GM19043 (cell line): ENCODE results near the gene PYGB.

Experiments used
- ATAC-seq: cut with Tn5 transposase; IDR thresholded peaks from one replicate; pipeline ENCODE4 v1.9.1; 2021; ENCODE audit warnings: low read depth; ENCODE audit not compliant: unreplicated experiment

PYGB gene

DNA sequence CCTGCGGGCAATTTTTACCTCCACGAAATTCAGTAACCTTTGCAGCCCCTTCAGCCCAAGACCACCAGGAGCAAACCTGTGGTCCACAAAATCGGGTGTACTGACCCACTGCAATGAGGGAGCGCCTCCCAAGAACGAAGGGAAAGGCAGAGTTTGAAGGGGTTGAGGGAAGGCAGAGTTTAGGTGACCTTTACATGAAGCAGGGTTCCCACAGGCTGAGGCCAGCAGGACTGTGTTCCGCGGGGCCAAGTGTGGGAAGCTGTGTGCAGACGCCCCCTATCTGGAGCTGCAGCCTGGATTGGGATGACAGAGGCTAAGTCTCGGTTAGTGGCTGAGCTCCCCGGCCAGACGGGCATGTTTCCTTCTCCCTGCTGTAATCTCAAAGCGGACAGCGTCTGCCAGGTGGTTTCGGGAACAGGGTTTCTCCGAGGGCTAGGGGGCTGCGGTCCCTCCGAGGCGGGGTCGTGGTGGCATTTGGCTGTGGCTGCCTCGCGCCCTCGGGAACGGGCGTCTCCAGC is 826 bp upstream of the PYGB start:
- no peak for ATAC-seq

- ATAC-seq: peak; percentile 25
These were observed 348 bp upstream of the PYGB start for GRCh38 chr20:25247518-25247955.

DNA sequence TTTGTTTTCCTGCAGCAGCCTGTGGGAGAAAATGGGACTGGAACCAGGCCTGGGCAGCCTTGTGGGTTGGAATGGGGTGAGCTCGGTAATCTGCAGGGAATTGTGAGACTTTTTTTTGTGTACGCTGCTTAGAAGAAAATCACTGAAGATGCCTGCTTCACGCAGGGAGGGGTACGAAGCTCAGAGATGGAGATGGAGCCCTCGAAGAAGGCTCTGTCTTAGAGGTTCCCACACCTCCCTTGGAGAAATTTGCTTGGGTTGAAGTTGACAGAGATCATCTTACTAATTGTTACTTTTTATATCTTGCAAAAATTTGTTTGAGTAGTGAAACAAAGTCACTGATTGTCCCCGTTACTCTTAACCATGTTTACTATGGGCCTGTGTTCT is 894 bp downstream of the PYGB start:
- no peak for ATAC-seq

- ATAC-seq: no peak
These were observed 1.5 kb downstream of the PYGB start for GRCh38 chr20:25249198-25249931.

- no peak for ATAC-seq
These were observed 2.6 kb downstream of the PYGB start for GRCh38 chr20:25250508-25250907.

DNA sequence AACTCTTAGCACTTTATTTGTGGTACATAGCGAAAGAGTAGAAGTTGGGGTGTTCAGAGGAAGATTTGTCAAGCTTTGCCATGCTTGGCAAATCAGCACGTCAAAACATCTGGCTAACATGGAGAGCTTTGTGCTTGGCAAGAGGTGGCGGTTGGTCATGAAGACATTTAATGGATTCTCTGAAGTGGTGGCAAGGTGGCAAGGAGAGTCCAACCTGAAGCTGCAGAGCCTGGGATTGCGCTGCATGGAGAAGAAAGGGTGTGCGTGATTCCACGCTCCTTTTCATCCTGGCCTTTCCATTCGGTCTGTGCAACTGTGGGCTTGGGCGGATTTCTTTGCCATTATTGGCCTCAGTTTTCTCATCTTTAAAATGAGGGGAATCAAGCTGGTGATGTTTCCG is 3.1 kb downstream of the PYGB start:
- ATAC-seq: no peak

- ATAC-seq: no peak
These were observed 3.7 kb downstream of the PYGB start for GRCh38 chr20:25251558-25251957.

- ATAC-seq: no peak
These were observed 4.4 kb downstream of the PYGB start for GRCh38 chr20:25252230-25252651.

GRCh38 chr20:25252686-25253421 is 5.0 kb downstream of the PYGB start:
- no peak for ATAC-seq

DNA sequence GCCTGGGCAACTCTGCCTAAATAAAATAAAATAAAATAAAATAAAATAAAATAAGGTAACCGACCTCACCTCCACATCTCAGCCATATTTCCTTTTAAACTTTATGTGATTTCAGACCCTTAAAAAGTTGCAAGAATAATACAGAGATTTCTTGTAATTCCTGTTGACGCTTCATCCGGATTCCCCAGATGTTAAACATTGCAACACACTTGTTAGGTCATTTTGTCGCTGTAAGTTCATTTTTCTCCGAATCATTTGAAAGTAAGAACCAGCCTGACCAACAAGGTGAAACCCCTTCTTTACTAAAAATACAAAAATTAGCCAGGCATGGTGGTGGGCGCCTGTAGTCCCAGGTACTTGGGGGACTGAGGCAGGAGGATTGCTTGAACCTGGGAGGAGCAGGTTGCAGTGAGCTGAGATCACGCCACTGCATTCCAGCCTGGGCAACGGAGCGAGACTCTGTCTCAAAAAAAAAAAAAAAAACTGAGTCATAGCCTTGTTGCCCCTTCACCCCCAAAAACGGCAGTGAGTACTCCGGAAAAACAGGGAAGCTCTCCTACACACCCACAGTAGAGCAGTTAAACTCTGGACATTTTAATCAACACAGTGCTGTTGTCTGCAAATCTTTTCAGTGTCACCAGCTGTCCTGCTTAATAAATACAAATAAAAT is 5.9 kb downstream of the PYGB start:
- ATAC-seq: no peak

GRCh38 chr20:25254571-25254970 is 6.7 kb downstream of the PYGB start:
- ATAC-seq: no peak

GRCh38 chr20:25254986-25255680 is 7.2 kb downstream of the PYGB start:
- no peak for ATAC-seq

DNA sequence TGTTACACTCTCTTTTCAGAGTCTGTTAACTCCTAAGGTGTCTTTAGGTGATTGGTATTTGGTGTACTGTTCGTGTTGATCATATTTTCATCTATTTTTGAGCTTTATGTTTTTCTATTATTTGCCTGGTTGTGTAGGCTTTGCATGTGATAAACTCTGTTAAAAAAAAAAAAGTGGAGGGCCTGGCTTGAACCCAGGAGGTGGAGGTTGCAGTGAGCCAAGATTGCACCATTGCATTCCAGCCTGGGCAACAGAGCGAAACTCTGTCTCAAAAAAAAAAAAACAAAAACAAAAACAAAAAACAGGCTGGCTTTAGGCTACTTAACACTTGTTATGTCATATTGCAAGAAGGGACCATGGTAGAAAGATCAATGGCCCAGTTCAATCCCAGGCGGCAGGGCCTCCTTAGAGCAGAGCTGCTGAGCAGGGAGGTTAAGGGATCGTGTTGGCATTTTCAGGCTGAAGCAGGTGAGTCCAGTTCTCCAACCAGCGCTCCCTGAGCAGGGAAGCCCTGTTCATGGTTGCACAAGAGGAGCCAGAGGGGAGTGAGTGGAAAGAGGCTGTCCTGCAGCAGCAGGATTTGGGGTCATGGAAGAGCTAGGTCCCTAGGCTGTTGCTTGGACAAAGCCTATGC is 8.5 kb downstream of the PYGB start:
- ATAC-seq: no peak

DNA sequence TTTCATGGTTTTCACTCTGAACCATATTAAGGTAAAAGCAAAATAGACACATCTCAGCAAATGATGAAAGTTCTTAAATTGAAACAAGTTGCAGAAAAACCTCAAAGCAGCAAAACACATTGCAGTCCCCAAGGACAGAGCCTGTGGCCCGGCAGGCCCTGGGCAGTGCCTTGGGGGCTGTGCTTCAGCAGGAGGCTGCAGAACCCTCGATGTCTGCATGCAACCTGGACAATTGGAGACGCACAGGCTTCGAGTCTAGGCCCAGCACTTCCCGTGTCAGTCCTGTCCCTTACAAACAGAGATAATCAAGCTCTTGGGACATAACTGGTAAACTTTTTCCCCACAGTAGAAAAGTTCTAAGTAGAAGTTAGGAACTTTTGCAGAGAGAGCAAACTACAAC is 9.2 kb downstream of the PYGB start:
- no peak for ATAC-seq

DNA sequence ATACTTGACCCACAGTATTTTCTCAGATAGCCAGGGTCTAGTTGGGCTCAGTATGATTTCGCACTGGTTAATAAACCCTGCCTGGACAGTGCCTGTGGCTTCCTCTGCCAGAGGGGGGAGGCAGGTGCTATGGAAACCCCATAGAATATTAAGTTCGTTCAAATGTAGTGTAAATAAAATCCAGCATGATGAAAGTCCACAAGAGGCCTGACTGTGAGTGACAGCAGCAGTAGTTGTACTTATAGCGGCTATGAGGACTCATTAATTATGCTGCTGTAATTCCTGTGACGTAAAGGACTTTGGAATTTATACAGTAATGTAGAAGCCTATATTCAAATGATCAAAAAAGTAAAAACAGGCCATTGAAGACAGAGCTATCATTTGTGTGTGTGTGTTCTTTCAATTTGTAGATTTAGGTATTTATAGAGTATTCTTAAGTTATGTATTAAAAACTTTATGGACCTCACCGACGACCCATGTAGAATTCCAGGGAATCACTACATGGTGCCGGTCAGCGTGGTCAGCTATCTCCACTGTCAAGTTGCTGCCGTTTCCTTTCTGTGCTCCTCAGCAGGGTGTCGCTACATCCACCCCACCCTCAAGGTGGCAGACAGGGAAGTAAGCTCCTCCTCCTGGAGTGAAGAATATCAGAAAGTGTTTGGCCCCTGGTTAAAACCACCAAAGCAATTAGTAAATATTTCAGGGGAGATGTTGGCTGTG is 10.0 kb downstream of the PYGB start:
- no peak for ATAC-seq

GRCh38 chr20:25258476-25258805 is 10.6 kb downstream of the PYGB start:
- ATAC-seq: no peak

- ATAC-seq: no peak
These were observed 10.9 kb downstream of the PYGB start for GRCh38 chr20:25258828-25259227.

GRCh38 chr20:25259358-25259757 is 11.5 kb downstream of the PYGB start:
- ATAC-seq: no peak

GRCh38 chr20:25259788-25260254 is 11.9 kb downstream of the PYGB start:
- ATAC-seq: no peak
